Neural cell (in vitro differentiated cells): ENCODE data around the gene CDC42EP5. TPM values are rescaled to one million over a fixed set of nuclear protein-coding genes. Genes with fewer than 3 reads are reported as not detected.
A peak's percentile ranks its signal among the peaks of the same experiment; 100 is the strongest.

ENCODE experiments used
- H2AFZ ChIP-seq: fragments of 200-600, 300-800 bp; sonication (generic), shearing (Covaris generic); 2 replicates; pipeline ENCODE4 v1.6.0; 2014; ENCODE audit warnings: low read depth, mild to moderate bottlenecking, antibody characterized with exemption, low read length, moderate library complexity
- H3F3A ChIP-seq: fragments of 200-600 bp; shearing (Covaris generic); 2 replicates; pipeline ENCODE4 v1.6.1; 2016; ENCODE audit warnings: mild to moderate bottlenecking, moderate library complexity, mixed read lengths, antibody characterized with exemption, low read length; ENCODE audit not compliant: insufficient read depth, poor library complexity, severe bottlenecking
- H3K27ac ChIP-seq: fragments of 200-600, 300-800 bp; sonication (generic), shearing (Covaris generic); 2 replicates; pipeline ENCODE4 v1.5.1; 2014; ENCODE audit warnings: mild to moderate bottlenecking, low read length, moderate library complexity
- H3K27me3 ChIP-seq: fragments of 300-800, 200-600 bp; sonication (generic), shearing (Covaris generic); 2 replicates; pipeline ENCODE4 v1.6.0; 2014; ENCODE audit warnings: mild to moderate bottlenecking, low read depth, low read length, moderate library complexity; ENCODE audit not compliant: insufficient read depth
- H3K36me3 ChIP-seq: fragments of 300-800, 200-600 bp; sonication (generic), shearing (Covaris generic); 2 replicates; pipeline ENCODE4 v1.5.1; 2014; ENCODE audit warnings: mild to moderate bottlenecking, antibody characterized with exemption, low read length, moderate library complexity; ENCODE audit not compliant: insufficient read depth
- H3K4me2 ChIP-seq: fragments of 300-800, 200-600 bp; sonication (generic), shearing (Covaris generic); 2 replicates; pipeline ENCODE4 v1.6.0; 2014; ENCODE audit warnings: mild to moderate bottlenecking, low read length
- H3K4me3 ChIP-seq: fragments of 300-800, 200-600 bp; sonication (generic), shearing (Covaris generic); 2 replicates; pipeline ENCODE4 v1.5.1; 2014; ENCODE audit warnings: mild to moderate bottlenecking, low read length, moderate library complexity
- H3K79me2 ChIP-seq: fragments of 200-600 bp; shearing (Covaris generic); replicated peaks from 2 replicates; pipeline ENCODE4 v1.6.0; 2014; ENCODE audit warnings: mild to moderate bottlenecking, low read length, moderate library complexity; ENCODE audit not compliant: insufficient read depth
- H3K9ac ChIP-seq: fragments of 300-800, 200-600 bp; sonication (generic), shearing (Covaris generic); 2 replicates; pipeline ENCODE4 v1.6.1; 2016; ENCODE audit warnings: mild to moderate bottlenecking, low read length, mixed read lengths
- H3K9me2 ChIP-seq: fragments of 200-600 bp; shearing (Covaris generic); 2 replicates; pipeline ENCODE4 v1.6.1; 2016; ENCODE audit warnings: mild to moderate bottlenecking, low read length, mixed read lengths; ENCODE audit not compliant: insufficient read depth
- H3K9me3 ChIP-seq: fragments of 200-600, 300-800 bp; sonication (generic), shearing (Covaris generic); 2 replicates; pipeline ENCODE4 v1.6.1; 2016; ENCODE audit warnings: mild to moderate bottlenecking, mixed run types, low read length, moderate library complexity, mixed read lengths
- H4K20me1 ChIP-seq: fragments of 200-600 bp; shearing (Covaris generic); 2 replicates; pipeline ENCODE4 v1.6.1; 2016; ENCODE audit warnings: mild to moderate bottlenecking, mixed run types; ENCODE audit not compliant: insufficient read depth
- EZH2 ChIP-seq: fragments of 200-600, 300-800 bp; shearing (Covaris generic), sonication (generic); IDR thresholded peaks from 2 replicates; pipeline ENCODE4 v1.6.1; 2014; ENCODE audit warnings: antibody characterized with exemption, low read length, borderline replicate concordance, mild to moderate bottlenecking; ENCODE audit not compliant: insufficient read depth, poor library complexity, severe bottlenecking
- MXI1 ChIP-seq: fragments of 450-650 bp; conservative IDR thresholded peaks from 2 replicates; pipeline ENCODE4 v1.6.1; 2014; ENCODE audit warnings: antibody characterized with exemption, mild to moderate bottlenecking; ENCODE audit not compliant: poor library complexity, severe bottlenecking
- POLR2AphosphoS5 ChIP-seq: IDR thresholded peaks from 2 replicates; pipeline ENCODE4 v1.6.1; 2012
- TAF1 ChIP-seq: IDR thresholded peaks from 2 replicates; pipeline ENCODE4 v1.6.1; 2012; ENCODE audit warnings: low read depth
- polyA plus RNA-seq: library from polyadenylated mRNA; depleted of rRNA; stranded (reverse); fragments of >200 nt; gene quantifications from 2 replicates; pipeline ENCODE4 v1.2.3, GENCODE V29; 2014
- TF ChIP-seq, protein P1 (sequence below): IDR thresholded peaks from 2 replicates; pipeline ENCODE4 v1.6.1; 2012; ENCODE audit warnings: borderline replicate concordance

The CDC42EP5 gene
- polyA plus RNA-seq, 1 donor from 2014 or later: not detected

DNA sequence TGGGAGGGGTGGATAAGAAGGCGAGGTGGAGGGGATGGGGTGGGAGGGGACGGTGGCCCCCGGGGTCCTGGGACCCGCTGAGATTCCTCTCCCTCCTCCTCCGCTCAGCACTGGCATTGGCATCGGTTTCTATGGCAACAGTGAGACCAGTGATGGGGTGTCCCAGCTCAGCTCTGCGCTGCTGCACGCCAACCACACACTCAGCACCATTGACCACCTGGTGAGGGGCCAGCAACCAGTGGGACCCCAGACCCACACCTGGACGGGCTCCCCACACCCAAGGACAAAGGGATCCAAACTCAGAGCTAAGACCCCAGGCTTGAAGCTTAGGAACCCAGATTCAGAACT is 52.0 kb downstream of the CDC42EP5 start:
- H3K27ac ChIP-seq: peak overlapping the region; percentile 65
- H3F3A ChIP-seq: no peaks in the 10 kb centered on the region
- no peaks in the 10 kb centered on the region for H3K27me3 ChIP-seq
- peak overlapping the region; percentile 4 for H2AFZ ChIP-seq
- no peak for TF ChIP-seq POLR2AphosphoS5
- peak overlapping the region; percentile 63 for H3K9ac ChIP-seq
- no peaks in the 10 kb centered on the region for H3K9me2 ChIP-seq
- no peaks in the 10 kb centered on the region for H3K36me3 ChIP-seq
- peaks cover 26% of the 10 kb centered on the region for H3K79me2 ChIP-seq
- no peaks in the 10 kb centered on the region for H4K20me1 ChIP-seq
- peak overlapping the region; percentile 59 for H3K4me3 ChIP-seq
- peak overlapping the region; percentile 35 for H3K4me2 ChIP-seq
- H3K9me3 ChIP-seq: no peaks in the 10 kb centered on the region

DNA sequence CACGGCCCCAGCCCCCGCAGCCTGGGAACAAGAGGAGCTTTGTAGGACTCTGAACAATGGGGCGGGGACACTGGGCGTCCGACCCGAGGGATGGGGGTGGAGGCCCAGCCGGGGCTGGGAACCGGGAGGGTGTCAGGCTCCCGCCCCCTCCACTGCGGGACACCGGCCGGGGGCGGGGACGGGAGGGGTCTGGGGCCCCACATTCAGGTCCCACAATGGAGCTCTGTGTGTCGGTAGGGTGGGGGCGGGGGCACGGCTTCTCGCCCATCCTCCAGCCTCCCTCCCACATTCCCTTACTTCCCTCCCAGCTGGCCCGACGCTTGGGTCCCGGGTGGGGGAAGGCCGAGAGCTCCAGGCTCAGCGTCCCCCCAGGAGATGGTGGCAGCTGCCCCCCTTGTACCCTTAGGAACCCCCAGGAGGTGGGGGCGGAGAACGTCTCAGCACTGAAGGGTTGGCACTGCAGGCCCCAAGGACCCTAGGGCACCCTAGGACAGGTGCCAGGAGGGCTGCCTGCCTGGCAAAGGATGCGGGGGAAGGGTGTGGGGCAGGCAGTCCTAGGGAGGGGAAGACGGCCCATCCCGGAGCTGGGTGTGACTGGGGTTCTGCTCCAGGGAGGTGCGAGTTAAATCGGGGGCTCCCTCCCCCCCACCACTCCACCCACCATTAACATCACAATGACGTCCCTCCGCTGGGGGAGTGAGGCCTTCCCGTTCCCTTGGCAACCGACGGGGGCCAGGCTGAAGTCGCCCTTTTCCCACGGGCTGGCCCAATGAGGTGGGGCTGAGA is 52.5 kb downstream of the CDC42EP5 start:
- Histone ChIP-seq H3F3A (no peaks in the 10 kb centered on the region), H3K27me3 (no peaks in the 10 kb centered on the region), H3K4me3 (peak overlapping the region; percentile 59), H3K79me2 (peaks cover 31% of the 10 kb centered on the region), H2AFZ (peak overlapping the region; percentile 21), H3K9me3 (no peaks in the 10 kb centered on the region), H3K4me2 (peak overlapping the region; percentile 44), H3K9me2 (no peaks in the 10 kb centered on the region), H4K20me1 (no peaks in the 10 kb centered on the region), H3K27ac (peak overlapping the region; percentile 65), H3K36me3 (no peaks in the 10 kb centered on the region), H3K9ac (peak overlapping the region; percentile 63)
- TF ChIP-seq, protein P1, sequence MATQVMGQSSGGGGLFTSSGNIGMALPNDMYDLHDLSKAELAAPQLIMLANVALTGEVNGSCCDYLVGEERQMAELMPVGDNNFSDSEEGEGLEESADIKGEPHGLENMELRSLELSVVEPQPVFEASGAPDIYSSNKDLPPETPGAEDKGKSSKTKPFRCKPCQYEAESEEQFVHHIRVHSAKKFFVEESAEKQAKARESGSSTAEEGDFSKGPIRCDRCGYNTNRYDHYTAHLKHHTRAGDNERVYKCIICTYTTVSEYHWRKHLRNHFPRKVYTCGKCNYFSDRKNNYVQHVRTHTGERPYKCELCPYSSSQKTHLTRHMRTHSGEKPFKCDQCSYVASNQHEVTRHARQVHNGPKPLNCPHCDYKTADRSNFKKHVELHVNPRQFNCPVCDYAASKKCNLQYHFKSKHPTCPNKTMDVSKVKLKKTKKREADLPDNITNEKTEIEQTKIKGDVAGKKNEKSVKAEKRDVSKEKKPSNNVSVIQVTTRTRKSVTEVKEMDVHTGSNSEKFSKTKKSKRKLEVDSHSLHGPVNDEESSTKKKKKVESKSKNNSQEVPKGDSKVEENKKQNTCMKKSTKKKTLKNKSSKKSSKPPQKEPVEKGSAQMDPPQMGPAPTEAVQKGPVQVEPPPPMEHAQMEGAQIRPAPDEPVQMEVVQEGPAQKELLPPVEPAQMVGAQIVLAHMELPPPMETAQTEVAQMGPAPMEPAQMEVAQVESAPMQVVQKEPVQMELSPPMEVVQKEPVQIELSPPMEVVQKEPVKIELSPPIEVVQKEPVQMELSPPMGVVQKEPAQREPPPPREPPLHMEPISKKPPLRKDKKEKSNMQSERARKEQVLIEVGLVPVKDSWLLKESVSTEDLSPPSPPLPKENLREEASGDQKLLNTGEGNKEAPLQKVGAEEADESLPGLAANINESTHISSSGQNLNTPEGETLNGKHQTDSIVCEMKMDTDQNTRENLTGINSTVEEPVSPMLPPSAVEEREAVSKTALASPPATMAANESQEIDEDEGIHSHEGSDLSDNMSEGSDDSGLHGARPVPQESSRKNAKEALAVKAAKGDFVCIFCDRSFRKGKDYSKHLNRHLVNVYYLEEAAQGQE: peak; percentile 8
- TF ChIP-seq TAF1 (no peak), MXI1 (no peak), EZH2 (no peak)

DNA sequence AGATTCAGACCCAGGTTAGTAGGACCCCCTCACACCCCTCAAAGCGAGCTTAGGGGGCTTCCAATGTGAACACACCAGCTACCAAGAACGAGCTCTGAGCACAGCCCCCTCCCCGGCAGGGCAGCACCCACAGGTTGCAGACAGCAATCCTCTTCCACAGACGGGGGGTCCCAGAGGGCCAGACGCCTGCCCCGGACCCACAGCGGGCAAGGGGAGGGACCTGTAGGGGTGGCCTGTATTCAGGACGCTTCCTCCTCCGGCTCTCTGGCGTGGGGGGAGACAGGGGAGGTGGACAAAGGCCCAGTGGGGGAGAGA is 53.1 kb downstream of the CDC42EP5 start:
- H3K36me3 ChIP-seq: no peaks in the 10 kb centered on the region
- no peaks in the 10 kb centered on the region for H4K20me1 ChIP-seq
- TF ChIP-seq TAF1: no peak
- TF ChIP-seq, protein P1: peak; percentile 13
- no peaks in the 10 kb centered on the region for H3K27me3 ChIP-seq
- peak overlapping the region; percentile 59 for H3K4me3 ChIP-seq
- H3K9me2 ChIP-seq: no peaks in the 10 kb centered on the region
- H3K4me2 ChIP-seq: no peak overlapping the region
- peaks cover 35% of the 10 kb centered on the region for H3K79me2 ChIP-seq
- H3K9me3 ChIP-seq: no peaks in the 10 kb centered on the region
- peak overlapping the region; percentile 65 for H3K27ac ChIP-seq
- no peaks in the 10 kb centered on the region for H3F3A ChIP-seq
- no peak overlapping the region for H2AFZ ChIP-seq
- peak overlapping the region; percentile 63 for H3K9ac ChIP-seq
